HG03066 (cell line): Measurements from ENCODE around the gene TLR7.
A peak's percentile ranks its signal among the peaks of the same experiment; 100 is the strongest.

ENCODE experiments used
- ATAC-seq: cut with Tn5 transposase; IDR thresholded peaks from one replicate; pipeline ENCODE4 v1.9.1; 2021; ENCODE audit warnings: low read depth; ENCODE audit not compliant: unreplicated experiment

TLR7 gene

GRCh38 chrX:12887767-12888166, 20.9 kb downstream of the TLR7 start:
- ATAC-seq, result no peak

- peak; percentile 64 for ATAC-seq
These were observed 23.6 kb downstream of the TLR7 start for GRCh38 chrX:12890467-12890866.

GRCh38 chrX:12891171-12891570, 24.3 kb downstream of the TLR7 start:
- ATAC-seq, result no peak

- ATAC-seq, result peak; percentile 44
These were observed 25.1 kb downstream of the TLR7 start for GRCh38 chrX:12891915-12892506.

GRCh38 chrX:12892716-12893115, 25.8 kb downstream of the TLR7 start:
- no peak for ATAC-seq

- no peak for ATAC-seq
These were observed 27.5 kb downstream of the TLR7 start for GRCh38 chrX:12894074-12895030.

- ATAC-seq, result no peak
These were observed 29.0 kb downstream of the TLR7 start for GRCh38 chrX:12895866-12896265.

- no peak for ATAC-seq
These were observed 30.1 kb downstream of the TLR7 start for GRCh38 chrX:12896935-12897334.

- no peak for ATAC-seq
These were observed 31.2 kb downstream of the TLR7 start for GRCh38 chrX:12898073-12898472.

- ATAC-seq, result no peak
These were observed 32.6 kb downstream of the TLR7 start for GRCh38 chrX:12899506-12899905.

GRCh38 chrX:12901486-12901885, 34.6 kb downstream of the TLR7 start:
- ATAC-seq, result no peak

- no peak for ATAC-seq
These were observed 36.8 kb downstream of the TLR7 start for GRCh38 chrX:12903646-12904045.

GRCh38 chrX:12906046-12906761, 39.3 kb downstream of the TLR7 start, which contains the start of gene TLR8:
Gene TLR8 (plus strand): TSS chrX:12906620. CDS start chrX:12906707, 87 bp downstream.
- no peak for ATAC-seq

GRCh38 chrX:12910423-12911121, 43.7 kb downstream of the TLR7 start:
- ATAC-seq, result no peak

- no peak for ATAC-seq
These were observed 44.2 kb downstream of the TLR7 start for GRCh38 chrX:12911122-12911470.

- ATAC-seq, result no peak
These were observed 46.1 kb downstream of the TLR7 start for GRCh38 chrX:12912791-12913482.

- no peak for ATAC-seq
These were observed 50.9 kb downstream of the TLR7 start for GRCh38 chrX:12917753-12918152.

- ATAC-seq, result no peak
These were observed 52.2 kb downstream of the TLR7 start for GRCh38 chrX:12919051-12919450.

- ATAC-seq, result no peak
These were observed 52.7 kb downstream of the TLR7 start for GRCh38 chrX:12919620-12920019.

GRCh38 chrX:12920990-12921389, 54.1 kb downstream of the TLR7 start:
- ATAC-seq, result no peak
